Mucosa of rectum (tissue), 2 donors: Measurements from ENCODE around the gene ENO1.
"Not testable (repeated sequence)": the region's sequence is repeated elsewhere in the genome, so short reads cannot be mapped to it uniquely, and the experiment has no call there.

Experiments
- H3K27ac ChIP-seq, 2 donors: one replicate each; pipeline ENCODE4 v1.7.0; 2013; ENCODE audit warnings: inconsistent platforms in 2 of 2, low read depth in 2 of 2, low read length in 2 of 2
- H3K27me3 ChIP-seq, 2 donors: one replicate each; pipeline ENCODE4 v1.7.0; 2013; ENCODE audit warnings: low read length in 2 of 2; ENCODE audit not compliant: control insufficient read depth in 2 of 2, insufficient read depth in 2 of 2
- H3K36me3 ChIP-seq, 2 donors: one replicate each; pipeline ENCODE4 v1.7.0; 2013; ENCODE audit warnings: low read length in 2 of 2; ENCODE audit not compliant: control insufficient read depth in 2 of 2, insufficient read depth in 2 of 2
- H3K4me1 ChIP-seq, 2 donors: one replicate each; pipeline ENCODE4 v1.7.0; 2013; ENCODE audit warnings: low read length in 2 of 2, mild to moderate bottlenecking in 1 of 2; ENCODE audit not compliant: control insufficient read depth in 2 of 2, insufficient read depth in 2 of 2
- H3K4me3 ChIP-seq, 2 donors: one replicate each; pipeline ENCODE4 v1.7.0; 2013; ENCODE audit warnings: low read length in 2 of 2
- H3K9ac ChIP-seq, 2 donors: one replicate each; pipeline ENCODE4 v1.7.0; 2013; ENCODE audit warnings: low read length in 2 of 2, low read depth in 1 of 2, mild to moderate bottlenecking in 1 of 2
- H3K9me3 ChIP-seq, 2 donors: one replicate each; pipeline ENCODE4 v1.7.0; 2013; ENCODE audit warnings: low read length in 2 of 2; ENCODE audit not compliant: control insufficient read depth in 2 of 2
- donor health status: healthy.
- donor health status: Normal muscosa, but diverticular disease.

Gene ENO1

GRCh38 chr1:8846263-8846662 lies 32.2 kb downstream of the ENO1 start:
- Histone ChIP-seq H3K36me3 (no peaks in the 10 kb centered on the region), H3K4me3 (no peak overlapping the region), H3K9me3 (no peaks in the 10 kb centered on the region), H3K4me1 (peaks cover 11 to 14% of the 10 kb centered on the region in 2 donors), H3K27ac (no peak overlapping the region), H3K9ac (no peak overlapping the region), H3K27me3 (no peaks in the 10 kb centered on the region)

GRCh38 chr1:8845104-8846097 lies 33.1 kb downstream of the ENO1 start:
- H3K27me3 ChIP-seq = no peaks in the 10 kb centered on the region
- H3K4me3 ChIP-seq = no peak overlapping the region
- no peak overlapping the region for H3K9ac ChIP-seq
- H3K36me3 ChIP-seq = no peaks in the 10 kb centered on the region
- H3K4me1 ChIP-seq = peaks cover 11 to 14% of the 10 kb centered on the region in 2 donors
- H3K27ac ChIP-seq = no peak overlapping the region
- H3K9me3 ChIP-seq = no peaks in the 10 kb centered on the region

- Histone ChIP-seq H3K4me1 (peaks cover 11 to 14% of the 10 kb centered on the region in 2 donors), H3K9me3 (no peaks in the 10 kb centered on the region), H3K27ac (no peak overlapping the region), H3K4me3 (no peak overlapping the region), H3K36me3 (no peaks in the 10 kb centered on the region), H3K9ac (no peak overlapping the region), H3K27me3 (no peaks in the 10 kb centered on the region)
Observed at GRCh38 chr1:8844501-8845006, 33.9 kb downstream of the ENO1 start.

- H3K4me3 ChIP-seq = no peak overlapping the region
- H3K27ac ChIP-seq = no peak overlapping the region
- H3K4me1 ChIP-seq = peaks cover 0 to 3% of the 10 kb centered on the region in 2 donors
- H3K36me3 ChIP-seq = no peaks in the 10 kb centered on the region
- H3K9me3 ChIP-seq = no peaks in the 10 kb centered on the region
- H3K27me3 ChIP-seq = no peaks in the 10 kb centered on the region
- H3K9ac ChIP-seq = no peak overlapping the region
Observed at GRCh38 chr1:8841395-8841794, 37.1 kb downstream of the ENO1 start.

- H3K9ac ChIP-seq = no peak overlapping the region
- H3K4me1 ChIP-seq = peaks cover 0 to 3% of the 10 kb centered on the region in 2 donors
- no peak overlapping the region for H3K27ac ChIP-seq
- H3K36me3 ChIP-seq = no peaks in the 10 kb centered on the region
- no peaks in the 10 kb centered on the region for H3K27me3 ChIP-seq
- no peak overlapping the region for H3K4me3 ChIP-seq
- H3K9me3 ChIP-seq = no peaks in the 10 kb centered on the region
Observed at GRCh38 chr1:8839990-8840389, 38.5 kb downstream of the ENO1 start.

- Histone ChIP-seq H3K27ac (no peak overlapping the region), H3K9ac (no peak overlapping the region), H3K9me3 (no peaks in the 10 kb centered on the region), H3K36me3 (no peaks in the 10 kb centered on the region), H3K4me1 (no peaks in the 10 kb centered on the region), H3K27me3 (no peaks in the 10 kb centered on the region), H3K4me3 (no peak overlapping the region)
Observed at GRCh38 chr1:8835941-8836643, 42.4 kb downstream of the ENO1 start.

- Histone ChIP-seq H3K4me3 (no peak overlapping the region), H3K36me3 (no peaks in the 10 kb centered on the region), H3K9me3 (no peaks in the 10 kb centered on the region), H3K4me1 (no peaks in the 10 kb centered on the region), H3K9ac (no peak overlapping the region), H3K27ac (no peak overlapping the region), H3K27me3 (no peaks in the 10 kb centered on the region)
Observed at GRCh38 chr1:8831340-8831739, 47.1 kb downstream of the ENO1 start.

GRCh38 chr1:8830732-8831131 lies 47.8 kb downstream of the ENO1 start:
- not testable (repeated sequence) for H3K4me1 ChIP-seq, H3K9ac ChIP-seq, H3K9me3 ChIP-seq, H3K36me3 ChIP-seq, H3K27me3 ChIP-seq, H3K4me3 ChIP-seq, H3K27ac ChIP-seq

GRCh38 chr1:8825985-8826481 lies 52.5 kb downstream of the ENO1 start:
- H3K27ac ChIP-seq = no peak overlapping the region
- no peak overlapping the region for H3K4me3 ChIP-seq
- no peaks in the 10 kb centered on the region for H3K27me3 ChIP-seq
- H3K9ac ChIP-seq = no peak overlapping the region
- no peaks in the 10 kb centered on the region for H3K9me3 ChIP-seq
- peaks cover 4 to 6% of the 10 kb centered on the region in 2 donors for H3K4me1 ChIP-seq
- H3K36me3 ChIP-seq = no peaks in the 10 kb centered on the region

GRCh38 chr1:8823295-8823664 lies 55.2 kb downstream of the ENO1 start:
- Histone ChIP-seq H3K27me3 (no peaks in the 10 kb centered on the region), H3K4me3 (no peak overlapping the region), H3K36me3 (no peaks in the 10 kb centered on the region), H3K9me3 (no peaks in the 10 kb centered on the region), H3K4me1 (peaks cover 4 to 6% of the 10 kb centered on the region in 2 donors), H3K9ac (peak overlapping the region in 1 of 2 donors; percentile 0), H3K27ac (peak overlapping the region in 1 of 2 donors; percentile 48)
